GM12878 (cell line): ENCODE results near the gene STAT5A. TPM values are rescaled to one million over a fixed set of nuclear protein-coding genes. Genes with fewer than 3 reads are reported as not detected.

Experiments used
- ATAC-seq: fragments of 200-7000 bp; cut with Tn5 transposase; 3 replicates; pipeline ENCODE4 v1.9.1; 2020; ENCODE audit warnings: mild to moderate bottlenecking, moderate library complexity
- BruUV-seq: library from RNA; stranded (reverse); fragments of 400-500 nt; replicated peaks from 2 replicates; lab custom pipeline; 2021; lab: Mats Ljungman, UMichigan
- CTCF ChIA-PET: fragments of 300-600 bp; sonication (Branson Sonifier 250); formaldehyde crosslinking; extraction: SDS; loops from one replicate; lab custom pipeline; 2021; ENCODE audit warnings: inconsistent platforms; lab: Yijun Ruan, JAX
- POLR2A ChIA-PET: fragments of 350-600 bp; formaldehyde crosslinking; extraction: SDS; loops from one replicate; lab custom pipeline; 2021; ENCODE audit warnings: inconsistent platforms; lab: Charles Lee
- RAD21 ChIA-PET: fragments of 300-600 bp; sonication (Branson Sonifier 250); formaldehyde crosslinking; loops from one replicate; lab custom pipeline; 2023; ENCODE audit warnings: antibody characterized with exemption; ENCODE audit not compliant: unreplicated experiment; lab: Charles Lee
- SMC1A ChIA-PET: fragments of 300-600 bp; sonication (Branson Sonifier 250); formaldehyde crosslinking; loops from one replicate; lab custom pipeline; 2023; ENCODE audit not compliant: unreplicated experiment, uncharacterized antibody; lab: Charles Lee
- DNase-seq: peaks from one replicate; pipeline ENCODE4 v3.0.0-alpha.2; 2011; ENCODE audit warnings: low read depth, low spot score
- FAIRE-seq: peaks from 3 replicates; lab custom pipeline; 2011; peaks lifted over from hg19 to GRCh38; lab: Jason Lieb, UNC
- H2AFZ ChIP-seq: 2 replicates; pipeline ENCODE4 v1.6.0; 2011; ENCODE audit warnings: low read depth, low read length, control low read depth; ENCODE audit not compliant: control insufficient read depth
- H3K27ac ChIP-seq: 2 replicates; pipeline ENCODE4 v1.5.1; 2011; ENCODE audit warnings: control low read depth; ENCODE audit not compliant: control insufficient read depth, insufficient read depth
- H3K27me3 ChIP-seq, 2 experiments: replicated peaks in 1 of 2; 2 replicates each; pipeline versions ENCODE4 v1.6.0 to v1.6.1; 2011; ENCODE audit warnings: low read length in 1 of 2; ENCODE audit not compliant: control insufficient read depth in 2 of 2, insufficient read depth in 2 of 2
- H3K36me3 ChIP-seq, 2 experiments: 2 replicates each; pipeline ENCODE4 v1.5.1; 2011; ENCODE audit warnings: low read length in 1 of 2; ENCODE audit not compliant: control insufficient read depth in 2 of 2, insufficient read depth in 2 of 2
- H3K4me1 ChIP-seq: 2 replicates; pipeline ENCODE4 v1.6.1; 2011; ENCODE audit warnings: mild to moderate bottlenecking, low read length, moderate library complexity, mixed read lengths; ENCODE audit not compliant: control insufficient read depth, insufficient read depth
- H3K4me2 ChIP-seq: 2 replicates; pipeline ENCODE4 v1.6.0; 2011; ENCODE audit warnings: control low read depth; ENCODE audit not compliant: control insufficient read depth, insufficient read depth
- H3K4me3 ChIP-seq: fragments of 200-600 bp; sonication (generic); 2 replicates; pipeline ENCODE4 v1.5.1; 2016
- H3K79me2 ChIP-seq: 2 replicates; pipeline ENCODE4 v1.6.0; 2011; ENCODE audit warnings: low read length; ENCODE audit not compliant: control insufficient read depth, insufficient read depth
- H3K9ac ChIP-seq: 2 replicates; pipeline ENCODE4 v1.8.0; 2011; ENCODE audit warnings: low read length, control low read depth, mixed read lengths; ENCODE audit not compliant: control insufficient read depth, insufficient read depth
- H3K9me3 ChIP-seq: replicated peaks from 3 replicates; pipeline ENCODE4 v1.5.1; 2011; ENCODE audit warnings: mild to moderate bottlenecking, low read length; ENCODE audit not compliant: control insufficient read depth, insufficient read depth
- H4K20me1 ChIP-seq: 2 replicates; pipeline ENCODE4 v1.6.0; 2011; ENCODE audit not compliant: control insufficient read depth, insufficient read depth
- FOXK2 ChIP-seq: fragments of 450-650 bp; IDR thresholded peaks from 2 replicates; pipeline ENCODE4 v1.6.1; 2017; ENCODE audit warnings: mild to moderate bottlenecking, moderate library complexity
- RCOR1 ChIP-seq: conservative IDR thresholded peaks from 2 replicates; pipeline ENCODE4 v1.6.1; 2012; ENCODE audit warnings: low read depth, low read length, improper control_type of control experiment
- ZNF687 ChIP-seq: fragments of 450-650 bp; IDR thresholded peaks from 2 replicates; pipeline ENCODE4 v1.6.1; 2017; ENCODE audit warnings: mild to moderate bottlenecking, moderate library complexity
- WGBS: methylation state at CpG from one replicate; pipeline ENCODE4 v1.1.6; 2016; ENCODE audit warnings: low lambda C conversion rate; ENCODE audit not compliant: insufficient replicate concordance, insufficient coverage; ENCODE audit errors: missing lambda C conversion rate; 5-methylcytosine and 5-hydroxymethylcytosine counted together
- in situ Hi-C: fragments of 300-500 bp; cut with MboI; formaldehyde crosslinking; loops from 9 replicates; pipeline ENCODE4 v1.14.3; 2018; ENCODE audit warnings: mixed read lengths
- intact Hi-C: fragments of 100-400 bp; cut with micrococcal nuclease; formaldehyde crosslinking; loops from one replicate; pipeline ENCODE4 v1.14.2; 2022; ENCODE audit not compliant: unreplicated experiment
- polyA plus RNA-seq, 11 experiments: library from polyadenylated mRNA; depleted of rRNA in 4 of 11; unstranded in 6 of 11; stranded (reverse) in 5 of 11; fragments of >200 nt; fragmentation: Nextera tagmentation in 4 of 11; fragmentation: Illumina TruSeq in 1 of 11; extraction: Ambion mirVana in 4 of 11; extraction: Trizol in 1 of 11; gene quantifications; 1 replicate in 1 of 11; 2 replicates in 10 of 11; pipeline versions ENCODE4 v1.2.1 to v1.2.3, GENCODE V29; 2011 to 2016; ENCODE audit warnings: inconsistent platforms in 2 of 11, missing spikeins in 2 of 11, low read depth in 1 of 11
- total RNA-seq, 4 experiments: library from RNA; depleted of rRNA in 3 of 4; stranded (reverse); fragments of >200 nt in 3 of 4; fragmentation: Illumina TruSeq in 1 of 4; extraction: Trizol in 1 of 4; gene quantifications; 2 replicates each; pipeline versions ENCODE4 v1.2.1 to v1.2.3, GENCODE V29; 2013 to 2021

Gene STAT5A
- total and polyA plus RNA-seq, 10 of the 15 experiments (the other 5 are each of a cell fraction or from before 2014, with no cell fraction given) = 14.8 to 86.4 (median 41.5) TPM

GRCh38 chr17:42321555-42321954 is 33.3 kb downstream of the STAT5A start:
- H3K27me3 ChIP-seq = no peaks in the 10 kb centered on the region
- no peak overlapping the region for H2AFZ ChIP-seq
- H3K4me2 ChIP-seq = no peak overlapping the region
- ChIA-PET RAD21 (interaction anchor here (1.1 to 21.1 kb wide), 7 partner anchors 9 to 99 kb away, joined by 5 to 373 read pairs (median 5); partner anchors contain the start of gene STAT3), CTCF (interaction anchor here (0.7 to 22.1 kb wide), 19 partner anchors 9 to 209 kb away, joined by 3 to 732 read pairs (median 4); partner anchors contain the start of genes GHDC, HCRT and STAT3), POLR2A (interaction anchor here (1.1 to 2.0 kb wide), 5 partner anchors 9 to 82 kb away, joined by 3 to 7 read pairs (median 5); partner anchors contain the start of gene STAT3), SMC1A (interaction anchor here (0.5 to 23.8 kb wide), 10 partner anchors 8 to 197 kb away, joined by 3 to 528 read pairs (median 4); partner anchors contain the start of genes KCNH4 and STAT3)
- H3K36me3 ChIP-seq = peaks cover 7 to 32% of the 10 kb centered on the region in 2 experiments; a peak in 3 of 4 replicates
- intact Hi-C loops = loop anchor here (5.0 kb wide), 1 partner anchor 66 kb away; the partner anchor contains the start of gene STAT3
- H4K20me1 ChIP-seq = no peaks in the 10 kb centered on the region
- in situ Hi-C loops = loop anchor here (5.0 kb wide), 2 partner anchors 81 to 206 kb away; no protein-coding TSS in a partner anchor
- H3K9me3 ChIP-seq = no peaks in the 10 kb centered on the region
- peaks cover 18% of the 10 kb centered on the region for H3K4me1 ChIP-seq
- 89% methylated on average over 4 of the region's 4 CpGs for WGBS
- no peak overlapping the region for H3K4me3 ChIP-seq
- no peak for FAIRE-seq
- TF ChIP-seq RCOR1 (no peak), ZNF687 (no peak), FOXK2 (no peak)
- DNase-seq = no peak
- no peak overlapping the region for H3K27ac ChIP-seq
- H3K79me2 ChIP-seq = no peaks in the 10 kb centered on the region
- ATAC-seq = no peak
- TSS peak; percentile 58 for BruUV-seq
- H3K9ac ChIP-seq = no peak overlapping the region
